ENCODE results near the gene FBXO27.
A peak's percentile ranks its signal among the peaks of the same experiment; 100 is the strongest.

Gene FBXO27

GRCh38 chr19:39065928-39066327, 33.6 kb upstream of the FBXO27 start:
- Histone ChIP-seq H3K4me3 (ENCODE audit: low read length) (no peak overlapping the region), H3K9me3 (ENCODE audit: insufficient read depth, low read length) (no peaks in the 10 kb centered on the region), H3K36me3 (replicated peaks; ENCODE audit: low read depth, low read length) (no peaks in the 10 kb centered on the region), H3K4me1 (ENCODE audit: low read length) (peaks cover 13% of the 10 kb centered on the region), H2AFZ (ENCODE audit: low read depth, low read length) (no peak overlapping the region), H4K20me1 (ENCODE audit: insufficient read depth, low read length) (no peaks in the 10 kb centered on the region), H3K79me2 (ENCODE audit: low read length) (no peaks in the 10 kb centered on the region), H3K9ac (ENCODE audit: low read length) (no peak overlapping the region), H3K27me3 (ENCODE audit: low read depth, low read length) (no peaks in the 10 kb centered on the region), H3K27ac (ENCODE audit: low read length) (no peak overlapping the region), H3K4me2 (ENCODE audit: low read length) (no peak overlapping the region)
- TF ChIP-seq EZH2phosphoT487 (IDR thresholded peaks at IDR 0.05; ENCODE audit: low read depth) = no peak
- TF ChIP-seq, protein P1, sequence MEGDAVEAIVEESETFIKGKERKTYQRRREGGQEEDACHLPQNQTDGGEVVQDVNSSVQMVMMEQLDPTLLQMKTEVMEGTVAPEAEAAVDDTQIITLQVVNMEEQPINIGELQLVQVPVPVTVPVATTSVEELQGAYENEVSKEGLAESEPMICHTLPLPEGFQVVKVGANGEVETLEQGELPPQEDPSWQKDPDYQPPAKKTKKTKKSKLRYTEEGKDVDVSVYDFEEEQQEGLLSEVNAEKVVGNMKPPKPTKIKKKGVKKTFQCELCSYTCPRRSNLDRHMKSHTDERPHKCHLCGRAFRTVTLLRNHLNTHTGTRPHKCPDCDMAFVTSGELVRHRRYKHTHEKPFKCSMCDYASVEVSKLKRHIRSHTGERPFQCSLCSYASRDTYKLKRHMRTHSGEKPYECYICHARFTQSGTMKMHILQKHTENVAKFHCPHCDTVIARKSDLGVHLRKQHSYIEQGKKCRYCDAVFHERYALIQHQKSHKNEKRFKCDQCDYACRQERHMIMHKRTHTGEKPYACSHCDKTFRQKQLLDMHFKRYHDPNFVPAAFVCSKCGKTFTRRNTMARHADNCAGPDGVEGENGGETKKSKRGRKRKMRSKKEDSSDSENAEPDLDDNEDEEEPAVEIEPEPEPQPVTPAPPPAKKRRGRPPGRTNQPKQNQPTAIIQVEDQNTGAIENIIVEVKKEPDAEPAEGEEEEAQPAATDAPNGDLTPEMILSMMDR (IDR thresholded peaks at IDR 0.05; ENCODE audit: low read depth, low read length) = no peak

DNA sequence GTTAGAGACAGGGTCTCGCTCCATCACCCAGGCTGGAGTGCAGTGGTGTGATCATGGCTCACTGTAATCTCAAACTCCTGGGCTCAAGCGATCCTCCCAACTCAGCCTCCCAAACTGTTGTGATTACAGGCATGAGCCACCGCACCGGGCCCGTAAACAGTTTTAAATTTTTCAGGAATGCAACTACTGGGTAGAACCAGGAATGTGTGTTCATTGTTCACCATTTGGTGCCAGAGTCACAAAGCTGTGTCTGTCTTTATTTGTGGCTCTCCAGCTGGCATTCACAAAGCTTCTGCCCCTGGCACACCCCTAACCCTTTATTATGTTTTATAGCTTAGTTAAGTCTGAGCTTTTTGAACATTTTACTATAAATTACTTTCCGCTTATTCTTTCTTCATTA, 32.1 kb upstream of the FBXO27 start:
- Histone ChIP-seq H3K27me3 (ENCODE audit: low read depth, low read length) (no peaks in the 10 kb centered on the region), H3K79me2 (ENCODE audit: low read length) (no peaks in the 10 kb centered on the region), H3K4me1 (ENCODE audit: low read length) (peaks cover 20% of the 10 kb centered on the region), H3K27ac (ENCODE audit: low read length) (no peak overlapping the region), H3K9me3 (ENCODE audit: insufficient read depth, low read length) (no peaks in the 10 kb centered on the region), H2AFZ (ENCODE audit: low read depth, low read length) (no peak overlapping the region), H3K9ac (ENCODE audit: low read length) (no peak overlapping the region), H4K20me1 (ENCODE audit: insufficient read depth, low read length) (no peaks in the 10 kb centered on the region), H3K4me2 (ENCODE audit: low read length) (no peak overlapping the region), H3K36me3 (replicated peaks; ENCODE audit: low read depth, low read length) (no peaks in the 10 kb centered on the region), H3K4me3 (ENCODE audit: low read length) (no peak overlapping the region)
- TF ChIP-seq EZH2phosphoT487 (IDR thresholded peaks at IDR 0.05; ENCODE audit: low read depth) = no peak
- TF ChIP-seq, protein P1 (IDR thresholded peaks at IDR 0.05; ENCODE audit: low read depth, low read length) = no peak

- Histone ChIP-seq H3K27ac (ENCODE audit: low read length) (no peak overlapping the region), H3K9ac (ENCODE audit: low read length) (no peak overlapping the region), H3K27me3 (ENCODE audit: low read depth, low read length) (no peaks in the 10 kb centered on the region), H4K20me1 (ENCODE audit: insufficient read depth, low read length) (no peaks in the 10 kb centered on the region), H2AFZ (ENCODE audit: low read depth, low read length) (0 out of 2 replicates have a peak overlapping the region, but pooled peaks have one; percentile 10), H3K79me2 (ENCODE audit: low read length) (no peaks in the 10 kb centered on the region), H3K4me2 (ENCODE audit: low read length) (no peak overlapping the region), H3K4me1 (ENCODE audit: low read length) (peaks cover 20% of the 10 kb centered on the region), H3K36me3 (replicated peaks; ENCODE audit: low read depth, low read length) (no peaks in the 10 kb centered on the region), H3K9me3 (ENCODE audit: insufficient read depth, low read length) (no peaks in the 10 kb centered on the region), H3K4me3 (ENCODE audit: low read length) (no peak overlapping the region)
- TF ChIP-seq, protein P1 (IDR thresholded peaks at IDR 0.05; ENCODE audit: low read depth, low read length) = no peak
- TF ChIP-seq EZH2phosphoT487 (IDR thresholded peaks at IDR 0.05; ENCODE audit: low read depth) = no peak
Observed at GRCh38 chr19:39060171-39060570, 27.8 kb upstream of the FBXO27 start.

DNA sequence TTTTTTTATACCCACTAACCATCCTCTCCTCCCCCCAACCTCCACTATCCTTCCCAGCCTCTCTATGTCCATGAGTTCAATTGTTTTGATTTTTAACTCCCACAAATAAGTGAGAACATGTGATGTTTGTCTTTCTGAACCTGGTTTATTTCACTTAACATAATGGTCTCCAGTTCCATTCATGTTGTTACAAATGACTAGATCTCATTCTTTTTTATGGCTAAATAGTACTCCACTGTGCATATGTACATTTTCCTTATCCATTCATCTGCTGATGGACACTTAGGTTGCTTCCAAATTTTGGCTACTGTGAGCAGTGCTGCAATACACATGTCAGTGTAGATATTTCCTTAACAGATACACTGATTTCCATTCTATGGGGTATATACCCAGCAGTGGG, 27.0 kb upstream of the FBXO27 start:
- no peak for TF ChIP-seq EZH2phosphoT487 (IDR thresholded peaks at IDR 0.05; ENCODE audit: low read depth)
- TF ChIP-seq, protein P1 (IDR thresholded peaks at IDR 0.05; ENCODE audit: low read depth, low read length) = no peak
- Histone ChIP-seq H3K4me3 (ENCODE audit: low read length) (no peak overlapping the region), H4K20me1 (ENCODE audit: insufficient read depth, low read length) (no peaks in the 10 kb centered on the region), H3K9ac (ENCODE audit: low read length) (no peak overlapping the region), H3K9me3 (ENCODE audit: insufficient read depth, low read length) (peaks cover 6% of the 10 kb centered on the region; the same call in 1 of the 2 replicates), H2AFZ (ENCODE audit: low read depth, low read length) (no peak overlapping the region), H3K36me3 (replicated peaks; ENCODE audit: low read depth, low read length) (no peaks in the 10 kb centered on the region), H3K27ac (ENCODE audit: low read length) (no peak overlapping the region), H3K27me3 (ENCODE audit: low read depth, low read length) (no peaks in the 10 kb centered on the region), H3K4me1 (ENCODE audit: low read length) (peaks cover 20% of the 10 kb centered on the region), H3K4me2 (ENCODE audit: low read length) (no peak overlapping the region), H3K79me2 (ENCODE audit: low read length) (no peaks in the 10 kb centered on the region)
